ENCODE results near the gene AEBP1.

Gene AEBP1

GRCh38 chr7:44104860-44105771, 971 bp downstream of the AEBP1 start:
- no peak for DNase-seq (ENCODE audit: low read depth in 2 of 3, low spot score in 1 of 3)

GRCh38 chr7:44105832-44106231, 1.7 kb downstream of the AEBP1 start:
- DNase-seq (ENCODE audit: low read depth in 2 of 3, low spot score in 1 of 3) = no peak

GRCh38 chr7:44106311-44107065, 2.3 kb downstream of the AEBP1 start:
- DNase-seq (ENCODE audit: low read depth in 2 of 3, low spot score in 1 of 3) = no peak

- DNase-seq (ENCODE audit: low read depth in 2 of 3, low spot score in 1 of 3) = no peak
Observed at GRCh38 chr7:44107116-44107960, 3.2 kb downstream of the AEBP1 start.

GRCh38 chr7:44107961-44108767, 4.0 kb downstream of the AEBP1 start:
- no peak for DNase-seq (ENCODE audit: low read depth in 2 of 3, low spot score in 1 of 3)

- no peak for DNase-seq (ENCODE audit: low read depth in 2 of 3, low spot score in 1 of 3)
Observed at GRCh38 chr7:44108768-44109750, 4.9 kb downstream of the AEBP1 start.

GRCh38 chr7:44109991-44110390, 5.8 kb downstream of the AEBP1 start:
- no peak for DNase-seq (ENCODE audit: low read depth in 2 of 3, low spot score in 1 of 3)

GRCh38 chr7:44110719-44111635, 6.8 kb downstream of the AEBP1 start:
- no peak for DNase-seq (ENCODE audit: low read depth in 2 of 3, low spot score in 1 of 3)

GRCh38 chr7:44111761-44112160, 7.6 kb downstream of the AEBP1 start:
- DNase-seq (ENCODE audit: low read depth in 2 of 3, low spot score in 1 of 3) = no peak

- DNase-seq (ENCODE audit: low read depth in 2 of 3, low spot score in 1 of 3) = no peak
Observed at GRCh38 chr7:44112231-44112996, 8.3 kb downstream of the AEBP1 start.

- DNase-seq (ENCODE audit: low read depth in 2 of 3, low spot score in 1 of 3) = no peak
Observed at GRCh38 chr7:44112997-44113763, 9.0 kb downstream of the AEBP1 start.

- DNase-seq (ENCODE audit: low read depth in 2 of 3, low spot score in 1 of 3) = no peak
Observed at GRCh38 chr7:44113764-44114354, 9.7 kb downstream of the AEBP1 start.

GRCh38 chr7:44114586-44115310, 10.6 kb downstream of the AEBP1 start:
- DNase-seq (ENCODE audit: low read depth in 2 of 3, low spot score in 1 of 3) = no peak

- no peak for DNase-seq (ENCODE audit: low read depth in 2 of 3, low spot score in 1 of 3)
Observed at GRCh38 chr7:44116087-44116788, 12.1 kb downstream of the AEBP1 start.
